Putamen (tissue), 1 donor: ENCODE results near the gene ZFPM1.

Experiments used
- DNase-seq: peaks from one replicate; pipeline ENCODE4 v3.0.0-alpha.2; 2016; ENCODE audit warnings: low spot score

Gene ZFPM1

DNA sequence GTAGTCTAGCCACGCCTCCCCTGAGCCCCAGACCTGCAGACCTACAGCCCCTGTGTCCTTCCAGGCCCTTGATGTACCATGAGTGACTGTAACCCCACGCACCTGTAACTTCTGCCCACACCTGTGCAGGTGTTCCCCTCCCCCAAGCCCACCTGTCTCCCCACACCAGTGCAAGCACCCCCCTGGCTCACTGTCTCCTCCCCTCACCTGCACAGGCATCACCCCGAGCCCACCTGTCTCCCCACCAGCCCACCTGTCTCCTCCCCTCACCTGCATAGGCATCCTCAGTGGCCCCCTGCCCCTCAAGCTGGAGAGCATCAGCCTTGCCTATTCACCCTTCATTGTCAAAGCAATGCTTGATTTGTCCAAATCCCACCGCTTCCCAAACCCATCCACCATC, 84.8 kb downstream of the ZFPM1 start:
- DNase-seq = no peak

DNA sequence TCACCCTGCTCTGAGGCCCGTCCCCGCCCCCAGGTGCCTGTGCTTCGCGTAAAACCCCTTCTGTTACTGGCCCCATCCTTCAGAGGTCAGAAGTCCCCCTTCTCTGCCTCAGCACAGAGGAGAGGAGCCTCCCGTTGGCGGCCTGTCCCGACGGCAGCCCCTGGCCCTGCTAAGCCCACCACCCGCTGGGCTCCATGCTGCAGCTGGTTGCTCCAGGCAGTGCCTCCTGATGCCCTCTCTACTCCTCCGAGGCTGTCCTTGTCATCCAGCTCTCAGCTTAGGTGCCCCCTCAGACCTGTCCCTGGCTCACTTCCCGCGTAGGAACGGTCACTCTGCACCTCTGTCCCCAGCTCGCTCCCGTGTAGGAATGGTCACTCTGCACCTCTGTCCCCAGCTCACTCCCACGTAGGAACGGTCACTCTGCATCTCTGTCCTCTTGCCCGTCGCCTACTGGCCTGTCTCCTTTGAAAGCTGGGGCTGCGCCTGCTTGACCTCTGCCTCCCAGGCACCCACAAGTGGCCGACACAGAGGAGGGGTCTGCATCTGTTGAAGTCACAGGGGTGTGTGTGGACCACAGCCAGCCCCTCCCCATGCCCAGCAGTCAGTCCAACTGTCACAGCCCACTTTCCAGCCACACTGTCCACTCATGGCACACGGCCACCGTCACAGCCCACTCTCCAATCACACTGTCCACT, 85.4 kb downstream of the ZFPM1 start:
- no peak for DNase-seq

GRCh38 chr16:88539261-88539651, 86.2 kb downstream of the ZFPM1 start:
- no peak for DNase-seq

DNA sequence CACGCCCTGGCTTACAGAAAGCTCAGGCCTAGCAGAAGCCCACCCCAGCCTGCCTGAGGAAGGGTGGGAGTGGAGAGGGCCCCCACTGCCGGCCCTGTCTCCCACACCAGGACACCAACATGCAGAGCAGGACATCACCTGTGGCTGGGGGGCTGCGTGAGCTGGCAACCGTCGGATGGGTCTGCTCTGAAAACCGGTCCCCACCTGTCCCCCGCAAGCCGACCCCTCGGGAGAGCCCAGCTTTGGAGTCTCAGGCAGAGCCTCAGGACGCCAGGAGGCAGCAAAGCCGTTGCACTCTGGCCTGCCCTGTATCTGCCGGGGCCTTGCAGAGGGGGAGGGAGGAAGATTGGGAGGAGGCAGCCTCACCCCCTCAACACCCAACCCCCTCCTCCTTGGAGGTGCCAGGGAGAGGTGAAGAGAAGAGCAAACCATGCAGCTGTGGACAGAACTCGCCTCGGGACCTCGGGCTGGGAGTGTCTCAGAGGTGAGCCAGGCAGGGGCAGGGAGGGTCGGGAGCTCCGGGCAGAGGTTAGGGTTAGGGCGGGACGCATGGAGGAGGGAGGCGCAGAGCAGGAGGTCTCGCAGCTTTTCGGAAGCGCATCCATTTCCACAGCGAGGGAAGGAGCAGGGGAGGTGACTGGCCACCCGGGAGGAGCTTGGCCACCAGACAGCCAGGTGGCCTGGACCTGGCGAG, 86.7 kb downstream of the ZFPM1 start:
- DNase-seq = no peak

DNA sequence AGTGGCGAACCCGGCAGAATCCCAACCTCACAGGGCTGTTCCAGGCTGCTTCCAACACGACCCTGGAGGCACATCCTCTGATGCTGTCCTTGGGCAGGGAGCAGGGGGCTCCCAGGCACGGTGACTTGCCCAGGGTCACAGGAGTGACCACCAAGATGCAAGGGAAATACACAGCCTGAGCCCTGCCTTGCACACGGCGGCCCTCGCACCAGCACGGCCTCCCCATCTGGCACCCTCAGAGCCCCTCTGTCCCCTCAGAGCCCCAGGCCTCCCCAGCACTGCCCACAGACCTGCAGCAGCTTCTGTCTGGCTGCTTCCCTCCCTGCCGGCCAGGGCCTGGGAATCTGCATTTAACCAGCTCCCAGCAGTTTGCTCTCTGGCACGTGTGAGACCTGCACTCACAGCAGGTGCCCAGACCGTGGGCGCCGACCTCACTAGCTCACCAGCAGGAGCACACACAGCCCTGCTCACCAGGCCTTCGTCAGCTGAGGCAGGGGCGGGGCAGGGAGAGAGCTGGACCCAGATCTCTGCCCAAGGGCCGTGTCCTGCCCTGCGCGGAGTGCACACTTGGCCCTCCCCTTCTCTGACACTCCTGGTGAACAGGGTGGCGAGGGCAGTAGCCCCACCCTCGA, 87.4 kb downstream of the ZFPM1 start:
- no peak for DNase-seq

GRCh38 chr16:88541831-88542616, 88.9 kb downstream of the ZFPM1 start:
- no peak for DNase-seq

- DNase-seq = no peak
Measured at GRCh38 chr16:88543230-88543813, 90.2 kb downstream of the ZFPM1 start.

DNA sequence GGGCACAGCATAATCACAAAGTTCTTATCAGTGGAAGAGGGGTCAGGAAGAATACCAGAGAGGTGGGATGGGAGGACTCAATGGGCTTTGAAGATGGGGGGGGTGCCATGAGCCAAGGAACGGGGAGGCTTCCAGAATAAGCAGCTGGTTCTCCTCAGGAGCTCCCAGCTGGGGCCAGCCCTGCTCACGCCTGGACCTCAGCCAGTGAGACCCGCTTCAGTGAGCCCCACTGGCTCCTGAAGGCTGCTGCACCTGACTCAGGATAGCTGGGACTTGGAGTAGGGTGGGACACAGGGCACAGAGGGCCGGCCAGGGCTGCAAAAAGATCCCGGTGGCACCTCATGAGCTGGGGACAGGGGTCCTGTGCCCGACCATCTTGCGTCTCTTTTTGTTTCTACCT, 92.7 kb downstream of the ZFPM1 start:
- no peak for DNase-seq

DNA sequence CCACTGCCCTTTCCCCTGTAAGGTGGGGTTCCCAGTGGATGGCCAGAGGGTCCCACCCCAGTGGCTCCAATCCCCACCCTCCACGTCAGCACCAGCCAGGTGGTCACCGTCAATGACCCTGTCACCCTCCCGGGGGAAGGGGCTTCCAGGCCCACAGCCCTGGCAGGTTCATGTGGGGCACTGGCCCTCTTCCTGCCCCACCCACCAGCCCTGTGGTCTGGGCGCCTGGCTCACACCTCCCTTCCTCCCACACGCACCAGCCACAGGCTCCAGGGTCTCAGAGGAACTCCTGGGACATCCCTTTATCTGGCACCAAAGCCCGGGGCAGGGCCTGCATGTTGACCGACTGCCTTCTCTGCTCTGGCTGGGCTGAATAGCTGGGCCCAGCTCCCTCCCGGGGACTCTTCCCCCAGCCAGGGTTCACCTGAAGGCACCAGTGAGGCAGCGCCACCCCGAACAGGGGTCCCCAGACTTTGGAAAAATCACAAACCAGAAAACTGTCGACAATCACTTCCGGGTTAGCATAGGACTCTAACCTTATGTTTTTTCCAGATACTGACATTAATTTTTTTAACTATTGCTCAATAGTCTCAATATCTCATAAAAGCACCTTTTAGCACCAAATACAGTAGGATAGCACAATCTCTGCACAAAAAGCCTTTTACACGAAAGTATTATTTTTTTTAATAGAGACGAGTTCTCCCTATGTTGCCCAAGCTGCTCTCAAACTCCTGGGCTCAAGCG, 95.2 kb downstream of the ZFPM1 start:
- DNase-seq = no peak

DNA sequence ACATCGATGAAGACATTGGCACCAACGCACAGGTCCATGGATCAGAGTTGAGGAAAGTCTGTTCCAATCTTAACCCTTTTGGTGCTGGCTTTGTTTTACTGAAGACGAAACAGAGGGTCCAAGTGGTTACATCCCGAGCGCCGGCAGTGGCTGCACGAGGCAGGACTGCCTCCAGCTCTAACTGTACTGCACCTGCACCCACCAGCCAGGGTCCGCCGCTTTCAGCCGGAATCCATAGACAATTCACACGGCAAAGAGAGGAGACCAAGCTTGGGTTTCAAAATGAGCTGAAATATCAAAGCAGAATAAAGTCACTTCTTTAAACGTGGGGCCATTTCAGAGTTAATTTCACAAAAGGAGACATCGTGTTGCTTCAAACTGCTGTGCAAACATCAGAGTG, 95.9 kb downstream of the ZFPM1 start:
- DNase-seq = no peak

DNA sequence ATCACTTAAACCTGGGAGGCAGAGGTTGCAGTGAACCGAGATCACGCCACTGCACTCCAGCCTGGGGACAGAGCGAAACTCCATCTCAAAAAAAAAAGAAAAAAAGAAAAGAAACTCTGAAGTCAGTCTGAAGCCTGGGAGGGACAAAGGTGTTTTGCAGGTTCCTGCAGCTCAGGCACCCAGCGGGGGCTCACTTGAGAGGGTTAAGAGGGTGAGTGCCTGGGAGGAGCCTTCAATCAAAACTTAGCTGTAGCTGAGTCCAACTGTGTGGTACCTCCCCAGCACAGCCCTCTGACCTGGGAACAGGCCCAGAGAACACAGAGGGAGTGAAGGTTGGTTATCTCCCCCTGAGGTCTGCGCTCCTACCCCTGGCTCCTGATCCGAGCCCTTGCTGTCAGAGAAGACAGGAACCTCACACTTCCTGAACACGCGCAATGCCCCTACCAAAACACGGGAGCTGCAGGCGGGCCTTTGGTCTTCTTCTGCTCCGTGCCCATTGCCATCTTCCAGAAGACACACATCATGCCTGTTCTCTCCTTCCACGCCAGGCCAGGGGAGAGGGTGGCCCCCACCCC, 96.7 kb downstream of the ZFPM1 start:
- DNase-seq = no peak

DNA sequence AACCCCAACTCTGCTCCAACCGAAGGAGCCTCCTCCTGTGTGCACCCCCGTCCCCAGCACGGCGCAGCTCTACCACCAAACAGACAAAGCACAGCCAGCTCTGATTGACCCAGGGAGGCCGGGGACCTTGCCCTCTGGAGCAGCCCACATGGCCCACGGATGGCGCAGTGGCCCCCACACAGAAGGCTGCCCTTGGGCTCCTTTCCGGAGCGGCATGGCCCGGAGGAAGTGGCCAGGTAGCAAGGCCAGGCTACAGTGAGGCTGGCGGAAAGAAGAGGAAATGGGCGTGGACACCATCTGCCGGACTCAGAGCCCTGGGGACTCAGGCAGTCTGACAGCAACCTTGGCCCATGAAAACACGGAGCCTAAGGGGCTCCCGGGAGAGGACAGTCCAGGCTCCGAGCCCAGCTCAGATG, 97.2 kb downstream of the ZFPM1 start:
- no peak for DNase-seq

GRCh38 chr16:88552166-88552565, 99.1 kb downstream of the ZFPM1 start:
- DNase-seq = no peak

- no peak for DNase-seq
Measured at GRCh38 chr16:88552815-88553214, 99.7 kb downstream of the ZFPM1 start.

DNA sequence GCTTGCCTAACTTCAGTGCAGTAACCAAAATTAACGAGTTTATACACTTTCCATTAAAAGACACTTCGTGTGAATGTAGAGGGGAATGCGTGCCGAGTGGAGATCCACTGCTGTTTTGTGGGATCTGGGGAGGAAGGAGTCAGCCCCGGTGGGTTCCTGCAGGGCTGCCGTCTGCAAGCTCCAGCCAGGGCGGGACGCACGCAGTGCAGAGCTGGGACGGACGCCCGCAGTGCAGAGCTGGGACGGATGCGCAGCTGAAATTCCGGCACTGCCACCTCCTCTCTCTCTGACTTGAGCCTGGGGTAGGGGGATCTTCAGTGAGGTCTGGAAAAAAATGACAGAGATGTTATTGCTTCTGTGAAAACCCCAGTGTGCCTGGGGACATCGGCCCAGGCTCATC, 100.7 kb downstream of the ZFPM1 start:
- DNase-seq = no peak

DNA sequence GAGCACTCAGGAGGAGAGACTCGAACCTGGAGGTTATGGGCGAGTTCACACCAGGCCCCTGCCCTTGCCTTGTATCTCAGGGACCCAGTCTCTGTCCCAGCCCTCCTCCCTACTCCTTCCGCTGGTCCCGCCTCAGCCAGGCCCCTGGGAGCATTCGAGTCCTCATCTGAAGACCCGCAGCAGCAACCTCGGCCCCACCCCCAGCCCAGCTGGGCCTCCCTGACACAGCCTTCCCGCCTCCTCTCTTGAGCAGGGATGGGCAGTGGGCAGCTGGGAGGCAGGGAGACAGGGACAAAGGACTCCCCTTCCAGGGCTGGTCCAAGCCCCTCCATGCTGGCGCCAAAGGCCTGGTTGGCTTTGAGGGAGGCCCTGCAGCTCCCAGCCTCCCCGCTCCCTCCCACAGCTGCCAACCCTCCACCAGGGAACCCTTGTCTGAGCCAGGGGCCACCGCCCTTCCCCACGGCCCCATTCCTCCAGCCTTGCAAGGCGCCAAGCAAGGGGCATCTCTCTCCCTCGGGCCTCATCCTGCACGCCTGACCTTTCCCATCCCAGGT, 101.7 kb downstream of the ZFPM1 start:
- no peak for DNase-seq

GRCh38 chr16:88556294-88556988, 103.4 kb downstream of the ZFPM1 start:
- no peak for DNase-seq

DNA sequence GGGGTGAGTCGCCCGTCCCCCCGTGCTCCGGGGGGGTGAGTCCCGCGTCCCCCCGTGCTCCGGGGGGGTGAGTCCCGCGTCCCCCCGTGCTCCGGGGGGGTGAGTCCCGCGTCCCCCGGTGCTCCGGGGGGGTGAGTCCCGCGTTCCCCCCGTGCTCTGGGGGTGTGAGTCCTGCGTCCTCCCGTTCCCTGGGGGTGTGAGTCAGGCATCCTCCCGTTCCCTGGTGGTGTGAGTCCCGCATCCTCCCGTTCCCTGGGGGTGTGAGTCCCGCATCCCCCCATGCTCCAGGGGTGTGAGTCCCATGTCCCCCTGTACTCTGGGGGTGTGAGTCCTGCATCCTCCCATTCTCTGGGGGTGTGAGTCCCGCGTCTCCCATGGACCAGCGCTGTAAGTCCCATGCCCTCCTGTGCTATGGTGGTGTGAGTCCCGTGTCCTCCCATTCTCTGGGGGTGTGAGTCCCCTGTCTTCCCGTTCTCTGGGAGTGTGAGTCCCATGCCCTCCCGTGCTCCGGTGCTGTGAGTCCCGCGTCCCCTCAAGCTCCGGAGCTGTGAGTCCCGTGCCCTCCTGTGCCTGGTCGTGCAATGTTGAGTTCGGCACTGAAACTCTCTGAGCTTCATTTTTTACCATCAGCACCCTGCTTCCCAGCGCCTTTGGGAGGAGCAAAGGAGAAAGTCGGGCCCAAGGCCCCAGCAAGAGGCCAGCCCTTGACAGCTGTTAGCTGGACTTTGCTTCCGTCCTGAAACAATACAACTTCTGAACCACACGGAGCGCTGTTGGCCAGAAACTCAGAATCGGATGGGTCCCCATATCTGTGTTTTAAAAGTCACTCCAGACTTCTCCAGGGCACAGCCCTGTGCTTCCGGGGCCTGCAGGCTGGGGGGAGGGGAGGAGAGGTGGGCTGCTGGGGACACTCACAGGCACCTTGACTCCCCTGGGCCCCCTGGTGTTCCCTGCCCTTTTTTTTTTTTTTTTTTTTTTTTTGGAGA, 105.7 kb downstream of the ZFPM1 start:
- DNase-seq = no peak
